Smooth muscle cell of the brain vasculature (primary cell): ENCODE measurements around the gene RSPO3.
A peak's percentile ranks its signal among the peaks of the same experiment; 100 is the strongest.

ENCODE experiments used
- DNase-seq: peaks from one replicate; pipeline ENCODE4 v3.0.0-alpha.2; 2012; ENCODE audit warnings: low read depth, low spot score

The RSPO3 gene

GRCh38 chr6:127160484-127160883 is 42.0 kb downstream of the RSPO3 start:
- no peak for DNase-seq

- peak; percentile 49 for DNase-seq
These were observed 44.4 kb downstream of the RSPO3 start for GRCh38 chr6:127162836-127163235.

GRCh38 chr6:127164036-127164435 is 45.6 kb downstream of the RSPO3 start:
- no peak for DNase-seq

- no peak for DNase-seq
These were observed 46.1 kb downstream of the RSPO3 start for GRCh38 chr6:127164565-127164964.

GRCh38 chr6:127173156-127173940 is 54.9 kb downstream of the RSPO3 start:
- DNase-seq: no peak

GRCh38 chr6:127176146-127176545 is 57.7 kb downstream of the RSPO3 start:
- DNase-seq: no peak

GRCh38 chr6:127177030-127177922 is 58.8 kb downstream of the RSPO3 start:
- DNase-seq: peak; percentile 44

- no peak for DNase-seq
These were observed 59.4 kb downstream of the RSPO3 start for GRCh38 chr6:127177923-127178231.

GRCh38 chr6:127178746-127179145 is 60.3 kb downstream of the RSPO3 start:
- no peak for DNase-seq

GRCh38 chr6:127180426-127180825 is 62.0 kb downstream of the RSPO3 start:
- DNase-seq: no peak

GRCh38 chr6:127182501-127182900 is 64.0 kb downstream of the RSPO3 start:
- DNase-seq: no peak

GRCh38 chr6:127185437-127185995 is 67.0 kb downstream of the RSPO3 start:
- DNase-seq: no peak

GRCh38 chr6:127186889-127187288 is 68.4 kb downstream of the RSPO3 start:
- DNase-seq: no peak

GRCh38 chr6:127188744-127189143 is 70.3 kb downstream of the RSPO3 start:
- no peak for DNase-seq

GRCh38 chr6:127190552-127190951 is 72.1 kb downstream of the RSPO3 start:
- no peak for DNase-seq

GRCh38 chr6:127191716-127192115 is 73.2 kb downstream of the RSPO3 start:
- no peak for DNase-seq

GRCh38 chr6:127192911-127193541 is 74.6 kb downstream of the RSPO3 start:
- no peak for DNase-seq

- no peak for DNase-seq
These were observed 77.4 kb downstream of the RSPO3 start for GRCh38 chr6:127195833-127196232.

GRCh38 chr6:127198549-127198948 is 80.1 kb downstream of the RSPO3 start:
- DNase-seq: no peak

- no peak for DNase-seq
These were observed 81.0 kb downstream of the RSPO3 start for GRCh38 chr6:127199470-127199869.

GRCh38 chr6:127200114-127200513 is 81.6 kb downstream of the RSPO3 start:
- no peak for DNase-seq

GRCh38 chr6:127201321-127201720 is 82.8 kb downstream of the RSPO3 start:
- DNase-seq: no peak
